Measurements from ENCODE around the gene B3GALT6.

- TF ChIP-seq, protein P1, sequence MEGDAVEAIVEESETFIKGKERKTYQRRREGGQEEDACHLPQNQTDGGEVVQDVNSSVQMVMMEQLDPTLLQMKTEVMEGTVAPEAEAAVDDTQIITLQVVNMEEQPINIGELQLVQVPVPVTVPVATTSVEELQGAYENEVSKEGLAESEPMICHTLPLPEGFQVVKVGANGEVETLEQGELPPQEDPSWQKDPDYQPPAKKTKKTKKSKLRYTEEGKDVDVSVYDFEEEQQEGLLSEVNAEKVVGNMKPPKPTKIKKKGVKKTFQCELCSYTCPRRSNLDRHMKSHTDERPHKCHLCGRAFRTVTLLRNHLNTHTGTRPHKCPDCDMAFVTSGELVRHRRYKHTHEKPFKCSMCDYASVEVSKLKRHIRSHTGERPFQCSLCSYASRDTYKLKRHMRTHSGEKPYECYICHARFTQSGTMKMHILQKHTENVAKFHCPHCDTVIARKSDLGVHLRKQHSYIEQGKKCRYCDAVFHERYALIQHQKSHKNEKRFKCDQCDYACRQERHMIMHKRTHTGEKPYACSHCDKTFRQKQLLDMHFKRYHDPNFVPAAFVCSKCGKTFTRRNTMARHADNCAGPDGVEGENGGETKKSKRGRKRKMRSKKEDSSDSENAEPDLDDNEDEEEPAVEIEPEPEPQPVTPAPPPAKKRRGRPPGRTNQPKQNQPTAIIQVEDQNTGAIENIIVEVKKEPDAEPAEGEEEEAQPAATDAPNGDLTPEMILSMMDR (IDR thresholded peaks at IDR 0.05): no peak
- no peak for TF ChIP-seq POLR2A (IDR thresholded peaks at IDR 0.05)
Measured at GRCh38 chr1:1247341-1247913, 15.4 kb downstream of the B3GALT6 start.
